Astrocyte (in vitro differentiated cells and primary cell): Measurements from ENCODE around the gene GNAT1.

Source experiments
- CTCF ChIP-seq: IDR thresholded peaks from 2 replicates; pipeline ENCODE4 v1.5.1; 2011; ENCODE audit warnings: low read depth, mild to moderate bottlenecking, inconsistent platforms, low read length, moderate library complexity; ENCODE audit not compliant: insufficient read depth
- EZH2 ChIP-seq: IDR thresholded peaks from 2 replicates; pipeline ENCODE4 v1.6.1; 2012; ENCODE audit warnings: mild to moderate bottlenecking, low read length, inconsistent platforms; ENCODE audit not compliant: insufficient read depth

DNA sequence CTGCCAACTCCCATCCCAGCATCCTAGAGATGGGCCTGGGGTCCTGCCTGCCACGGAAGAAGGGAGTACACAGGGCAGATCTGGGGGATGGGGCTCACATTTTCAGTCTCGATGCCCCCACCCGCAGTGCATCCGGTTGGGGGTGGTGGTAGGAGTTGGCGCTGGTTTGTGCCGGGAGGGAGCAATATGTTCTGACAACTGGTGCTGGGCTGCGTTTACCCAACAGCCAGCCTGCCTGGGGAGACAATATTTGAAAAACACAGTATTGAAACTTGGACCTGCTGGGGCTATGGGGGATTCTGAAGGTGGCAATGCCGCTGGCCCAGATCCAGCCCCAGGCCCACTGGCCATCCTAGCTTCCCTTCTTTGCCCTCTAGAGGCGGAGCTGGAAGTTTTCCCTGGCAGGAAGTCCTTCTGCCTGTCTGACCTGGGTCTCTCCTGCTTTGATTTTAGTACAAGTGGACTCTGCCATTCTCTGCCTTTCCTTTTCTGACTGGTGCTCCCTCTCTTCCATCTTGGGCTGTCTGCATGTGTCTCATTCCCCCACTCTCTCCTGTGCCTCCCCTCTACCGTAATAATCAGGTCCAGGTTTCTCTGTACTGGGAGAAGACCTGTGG, 32.8 kb upstream of the GNAT1 start:
- TF ChIP-seq EZH2 (no peak), CTCF (no peak)
